A549 (cell line): ENCODE measurements around the gene COX4I2. TPM values are rescaled to one million over a fixed set of nuclear protein-coding genes. Genes with fewer than 3 reads are reported as not detected.

Experiments
- ATAC-seq, 2 experiments: fragments of 200-7000 bp in 1 of 2; fragments of >200 bp in 1 of 2; cut with Nextera tagmentation in 1 of 2; cut with Tn5 transposase in 1 of 2; 3 replicates each; pipeline versions ENCODE4 v1.8.0 to v1.9.1; 2018 to 2020; ENCODE audit warnings: mild to moderate bottlenecking in 1 of 2, moderate library complexity in 1 of 2
- CTCF ChIA-PET: fragments of 300-600 bp; sonication (Branson Sonifier 250); formaldehyde crosslinking; extraction: SDS; loops from one replicate; lab custom pipeline; 2021; ENCODE audit warnings: antibody characterized with exemption, inconsistent platforms; lab: Yijun Ruan, JAX
- POLR2A ChIA-PET: fragments of 350-600 bp; formaldehyde crosslinking; extraction: SDS; loops from one replicate; lab custom pipeline; 2021; ENCODE audit warnings: antibody characterized with exemption, inconsistent platforms; lab: Yijun Ruan, JAX
- DNase-seq, 2 experiments: peaks; one replicate each; pipeline versions ENCODE4 v3.0.0 to v3.0.0-alpha.2; 2011 to 2016; ENCODE audit warnings: low read depth in 1 of 2, low spot score in 1 of 2
- FAIRE-seq: peaks from 2 replicates; lab custom pipeline; 2011; peaks lifted over from hg19 to GRCh38; lab: Jason Lieb, UNC
- H3K27ac ChIP-seq, 2 experiments: fragments of >200 bp; sonication (Bioruptor Twin); formaldehyde crosslinking; 3 replicates each; pipeline ENCODE4 v1.5.1; 2016 to 2017
- H3K4me1 ChIP-seq: fragments of >200 bp; sonication (Bioruptor Twin); formaldehyde crosslinking; 3 replicates; pipeline ENCODE4 v1.6.1; 2016
- H3K4me2 ChIP-seq: fragments of >200 bp; sonication (Bioruptor Twin); formaldehyde crosslinking; 3 replicates; pipeline ENCODE4 v1.6.1; 2016
- H3K4me3 ChIP-seq: fragments of >200 bp; sonication (Bioruptor Twin); formaldehyde crosslinking; 3 replicates; pipeline ENCODE4 v1.5.1; 2016
- H3K9me3 ChIP-seq: fragments of >200 bp; sonication (Bioruptor Twin); formaldehyde crosslinking; 3 replicates; pipeline ENCODE4 v1.6.1; 2016
- BCL3 ChIP-seq: fragments of >200 bp; sonication (Bioruptor Twin); formaldehyde crosslinking; IDR thresholded peaks from 3 replicates; pipeline ENCODE4 v1.6.1; 2016
- BHLHE40 ChIP-seq: IDR thresholded peaks from 2 replicates; pipeline ENCODE4 v1.6.1; 2012; ENCODE audit warnings: low read depth, low read length, inconsistent platforms
- CBX2 ChIP-seq: fragments of 200-600 bp; sonication (generic); IDR thresholded peaks from 2 replicates; pipeline ENCODE4 v1.6.1; 2016; ENCODE audit warnings: low read depth, mild to moderate bottlenecking, borderline replicate concordance
- CBX8 ChIP-seq: fragments of 200-600 bp; sonication (generic); IDR thresholded peaks from 2 replicates; pipeline ENCODE4 v1.6.1; 2016
- CEBPB ChIP-seq, 2 experiments: fragments of >200 bp in 1 of 2; sonication (Bioruptor Twin) in 1 of 2; formaldehyde crosslinking in 1 of 2; IDR thresholded peaks; 2 replicates each; pipeline ENCODE4 v1.6.1; 2012 to 2016
- EHF ChIP-seq: fragments of 250-450 bp; sonication (Bioruptor Pico); IDR thresholded peaks from 2 replicates; pipeline ENCODE4 v1.5.0; 2020; ENCODE audit warnings: mild to moderate bottlenecking
- EHMT2 ChIP-seq: fragments of 200-600 bp; sonication (generic); IDR thresholded peaks from 2 replicates; pipeline ENCODE4 v1.6.1; 2016; ENCODE audit warnings: antibody characterized with exemption, low read depth, mild to moderate bottlenecking, moderate library complexity
- EP300 ChIP-seq, 2 experiments: fragments of >200 bp; sonication (Bioruptor Twin); formaldehyde crosslinking; IDR thresholded peaks; 2 replicates in 1 of 2; 3 replicates in 1 of 2; pipeline ENCODE4 v1.6.1; 2016 to 2017
- ESRRA ChIP-seq: fragments of 150-350 bp; IDR thresholded peaks from 2 replicates; pipeline ENCODE4 v1.6.1; 2014; ENCODE audit warnings: mild to moderate bottlenecking, low read length, borderline replicate concordance
- FOSB ChIP-seq: fragments of 250-450 bp; sonication (Bioruptor Pico); IDR thresholded peaks from 2 replicates; pipeline ENCODE4 v1.5.0; 2020; ENCODE audit warnings: mild to moderate bottlenecking, moderate library complexity
- FOXS1 ChIP-seq: fragments of 250-450 bp; sonication (Bioruptor Pico); IDR thresholded peaks from 2 replicates; pipeline ENCODE4 v1.5.0; 2020; ENCODE audit warnings: mild to moderate bottlenecking, moderate library complexity
- HEYL ChIP-seq: fragments of 250-450 bp; sonication (Bioruptor Pico); IDR thresholded peaks from 2 replicates; pipeline ENCODE4 v1.8.0; 2021; ENCODE audit warnings: mild to moderate bottlenecking, moderate library complexity
- HOXA7 ChIP-seq: fragments of 250-450 bp; sonication (Bioruptor Pico); IDR thresholded peaks from 2 replicates; pipeline ENCODE4 v1.5.0; 2020; ENCODE audit warnings: mild to moderate bottlenecking, moderate library complexity
- HOXB5 ChIP-seq: fragments of 250-450 bp; sonication (Bioruptor Pico); IDR thresholded peaks from 2 replicates; pipeline ENCODE4 v1.5.0; 2020; ENCODE audit warnings: mild to moderate bottlenecking, moderate library complexity
- NFE2L2 ChIP-seq: fragments of 150-350 bp; conservative IDR thresholded peaks from 2 replicates; pipeline ENCODE4 v1.6.1; 2014; ENCODE audit warnings: low read length
- NR3C1 ChIP-seq: fragments of >200 bp; sonication (Bioruptor Twin); formaldehyde crosslinking; IDR thresholded peaks from 3 replicates; pipeline ENCODE4 v1.6.1; 2017
- POLR2AphosphoS2 ChIP-seq: conservative IDR thresholded peaks from 2 replicates; pipeline ENCODE4 v1.6.1; 2012; ENCODE audit warnings: low read length, improper control_type of control experiment, inconsistent platforms
- RAD21 ChIP-seq, 2 experiments: fragments of >200 bp in 1 of 2; sonication (Bioruptor Twin) in 1 of 2; formaldehyde crosslinking in 1 of 2; IDR thresholded peaks in 1 of 2; conservative IDR thresholded peaks in 1 of 2; 2 replicates in 1 of 2; 3 replicates in 1 of 2; pipeline ENCODE4 v1.6.1; 2012 to 2018; ENCODE audit warnings: inconsistent platforms in 1 of 2
- RARB ChIP-seq: fragments of 250-450 bp; sonication (Bioruptor Pico); IDR thresholded peaks from 2 replicates; pipeline ENCODE4 v1.8.0; 2021; ENCODE audit warnings: mild to moderate bottlenecking, moderate library complexity
- RFX5 ChIP-seq: fragments of 450-650 bp; IDR thresholded peaks from 2 replicates; pipeline ENCODE4 v1.7.1; 2014; ENCODE audit warnings: antibody characterized with exemption, mild to moderate bottlenecking, moderate library complexity
- SMC3 ChIP-seq: fragments of >200 bp; sonication (Bioruptor Twin); formaldehyde crosslinking; IDR thresholded peaks from 3 replicates; pipeline ENCODE4 v1.6.1; 2018; ENCODE audit warnings: inconsistent platforms
- TFCP2L1 ChIP-seq: fragments of 250-450 bp; sonication (Bioruptor Pico); IDR thresholded peaks from 2 replicates; pipeline ENCODE4 v1.5.0; 2021; ENCODE audit warnings: mild to moderate bottlenecking
- ZSCAN20 ChIP-seq: fragments of 250-450 bp; sonication (Bioruptor Pico); IDR thresholded peaks from 2 replicates; pipeline ENCODE4 v1.8.0; 2022; ENCODE audit warnings: mild to moderate bottlenecking, moderate library complexity
- WGBS: methylation state at CpG from one replicate; pipeline ENCODE4 v1.1.6; 2017; ENCODE audit errors: missing lambda C conversion rate; 5-methylcytosine and 5-hydroxymethylcytosine counted together
- polyA plus RNA-seq, 4 experiments: library from polyadenylated mRNA; depleted of rRNA in 3 of 4; stranded (reverse); fragments of >200 nt; fragmentation: RNase III in 1 of 4; extraction: RNeasy Plus Mini Kit Qiagen cat#74134 plus additional on column Dnase treatment in 1 of 4; gene quantifications; 2 replicates in 3 of 4; 3 replicates in 1 of 4; pipeline ENCODE4 v1.2.3, GENCODE V29; 2011 to 2017

The COX4I2 gene
- polyA plus RNA-seq, 2 of the 4 experiments (the other 2 are of a cell fraction) = not detected

GRCh38 chr20:31673435-31673834 is 35.7 kb downstream of the COX4I2 start (continued):
- TF ChIP-seq HEYL (CRISPR knock-in tag) (no peak), ESRRA (no peak), NR3C1 (no peak), FOXS1 (CRISPR knock-in tag) (no peak), EHF (CRISPR knock-in tag) (no peak), RARB (CRISPR knock-in tag) (no peak), CBX2 (no peak), ZSCAN20 (CRISPR knock-in tag) (no peak), RFX5 (no peak)
- TF ChIP-seq, all 56 proteins: peak for 0

- WGBS = 72% methylated on average over 2 of the region's 2 CpGs
- no peaks in the 10 kb centered on the region for H3K9me3 ChIP-seq
- POLR2A ChIA-PET = interaction anchor here (0.7 to 2.2 kb wide), 4 partner anchors 9 to 46 kb away, joined by 3 to 9 read pairs (median 5); no protein-coding TSS in a partner anchor
- no peak for TF ChIP-seq CEBPB (IDR thresholded peaks at IDR 0.05)
- TF ChIP-seq HOXA7 (CRISPR knock-in tag) = peak; percentile 62; the same call in 1 of the 2 replicates
- 0 out of 2 replicates have a peak, but pooled peaks have one; percentile 43 for TF ChIP-seq POLR2AphosphoS2
- TF ChIP-seq, all 56 proteins: peak for 2
- H3K27ac ChIP-seq = peak overlapping the region in 1 of 2 experiments; percentile 75; a peak in 2 of 6 replicates
- CTCF ChIA-PET = interaction anchor here (1.0 to 11.6 kb wide), 5 partner anchors 10 to 50 kb away, joined by 3 to 88 read pairs (median 6); partner anchors contain the start of gene BCL2L1
- H3K4me1 ChIP-seq = peaks cover 93% of the 10 kb centered on the region
- ATAC-seq (no peak), DNase-seq (no peak), FAIRE-seq (no peak)
- H3K4me3 ChIP-seq = no peak overlapping the region
- H3K4me2 ChIP-seq = no peak overlapping the region
Observed at GRCh38 chr20:31673943-31674463, 36.3 kb downstream of the COX4I2 start.

- peak overlapping the region; percentile 25 to 75; a peak in 5 of 6 replicates for H3K27ac ChIP-seq
- peaks cover 97% of the 10 kb centered on the region for H3K4me1 ChIP-seq
- H3K9me3 ChIP-seq = no peaks in the 10 kb centered on the region
- TF ChIP-seq SMC3 (no peak), CBX8 (no peak), CEBPB (IDR thresholded peaks at IDR 0.05) (no peak), RAD21 (conservative IDR thresholded peaks at IDR 0.05 in 1 of 2, IDR thresholded peaks at IDR 0.05 in 1 of 2) (no peak), NFE2L2 (no peak), EHMT2 (no peak), HOXB5 (CRISPR knock-in tag) (no peak), BCL3 (no peak), TFCP2L1 (CRISPR knock-in tag) (no peak), FOSB (CRISPR knock-in tag) (no peak), EP300 (IDR thresholded peaks at IDR 0.05) (no peak), ESRRA (no peak), BHLHE40 (no peak)
- DNase-seq (no peak), ATAC-seq (peak in 1 of 2 experiments; percentile 10; a peak in 1 of 6 replicates), FAIRE-seq (no peak)
- no peak overlapping the region for H3K4me3 ChIP-seq
- 77% methylated on average over 10 of the region's 10 CpGs for WGBS
- POLR2A ChIA-PET = interaction anchor here (0.7 to 3.8 kb wide), 6 partner anchors 10 to 48 kb away, joined by 3 to 15 read pairs (median 5); partner anchors contain the start of gene BCL2L1
- H3K4me2 ChIP-seq = peak overlapping the region; percentile 8; the same call in 2 of the 3 replicates
- CTCF ChIA-PET = interaction anchor here (0.9 to 11.6 kb wide), 6 partner anchors 8 to 48 kb away, joined by 3 to 88 read pairs (median 8); partner anchors contain the start of gene BCL2L1
Observed at GRCh38 chr20:31674895-31675827, 37.4 kb downstream of the COX4I2 start.
